Esophagus squamous epithelium (tissue), 5 donors: ENCODE data around the gene ADAM10. TPM values are rescaled to one million over a fixed set of nuclear protein-coding genes. Genes with fewer than 3 reads are reported as not detected.

Experiments used
- DNase-seq: peaks from one replicate; lab custom pipeline; 2025; lab: John Stamatoyannopoulos, UW
- H3K27ac ChIP-seq, 4 donors: fragments of 200-600 bp; sonication (generic); one replicate each; pipeline ENCODE4 v1.5.1; 2016 to 2019; ENCODE audit warnings: mild to moderate bottlenecking in 1 of 4
- H3K27me3 ChIP-seq, 4 donors: fragments of 200-600 bp; sonication (generic); 1 replicate in 3 of 4; 2 replicates in 1 of 4; pipeline versions ENCODE4 v1.5.1 to v1.6.0; 2017 to 2021; ENCODE audit warnings: antibody characterized with exemption in 1 of 4
- H3K36me3 ChIP-seq, 3 donors: fragments of 200-600 bp; sonication (generic); one replicate each; pipeline ENCODE4 v1.5.1; 2016 to 2019
- H3K4me1 ChIP-seq, 3 donors: fragments of 200-600 bp; sonication (generic); one replicate each; pipeline ENCODE4 v1.5.1; 2017 to 2019
- H3K4me3 ChIP-seq, 4 donors: fragments of 200-600 bp; sonication (generic); 1 replicate in 3 of 4; 2 replicates in 1 of 4; pipeline ENCODE4 v1.5.1; 2016 to 2019; ENCODE audit warnings: mild to moderate bottlenecking in 2 of 4, moderate library complexity in 1 of 4
- H3K9me3 ChIP-seq, 3 donors: fragments of 200-600 bp; sonication (generic); one replicate each; pipeline ENCODE4 v1.5.1; 2016 to 2019
- CTCF ChIP-seq, 6 experiments: fragments of 450-650 bp in 4 of 6; fragments of 200-600 bp in 2 of 6; sonication (generic) in 2 of 6; IDR thresholded peaks; one replicate each; pipeline ENCODE4 v1.5.1; 2016 to 2019; ENCODE audit warnings: antibody characterized with exemption in 6 of 6, mild to moderate bottlenecking in 4 of 6, moderate library complexity in 4 of 6
- POLR2A ChIP-seq, 4 donors: fragments of 450-650 bp; IDR thresholded peaks; one replicate each; pipeline ENCODE4 v1.6.1; 2017; ENCODE audit warnings: antibody characterized with exemption in 4 of 4, mild to moderate bottlenecking in 4 of 4, moderate library complexity in 3 of 4
- WGBS, 2 donors: methylation state at CpG; one replicate each; pipeline ENCODE4 v1.1.5; 2018; 5-methylcytosine and 5-hydroxymethylcytosine counted together
- intact Hi-C: fragments of 100-400 bp; cut with DNase I; formaldehyde crosslinking; loops from one replicate; pipeline ENCODE4 v1.15.0; 2022
- total RNA-seq, 4 donors: library from RNA; depleted of rRNA; stranded (reverse); fragments of >200 nt; gene quantifications; one replicate each; pipeline ENCODE4 v1.1.0, GENCODE V29; 2016
- donor health status: DM: yes; HTN: yes; CAD: no.

The ADAM10 gene
- total RNA-seq, 4 donors from 2014 or later: 34.3 to 61.3 (median 52.8) TPM

DNA sequence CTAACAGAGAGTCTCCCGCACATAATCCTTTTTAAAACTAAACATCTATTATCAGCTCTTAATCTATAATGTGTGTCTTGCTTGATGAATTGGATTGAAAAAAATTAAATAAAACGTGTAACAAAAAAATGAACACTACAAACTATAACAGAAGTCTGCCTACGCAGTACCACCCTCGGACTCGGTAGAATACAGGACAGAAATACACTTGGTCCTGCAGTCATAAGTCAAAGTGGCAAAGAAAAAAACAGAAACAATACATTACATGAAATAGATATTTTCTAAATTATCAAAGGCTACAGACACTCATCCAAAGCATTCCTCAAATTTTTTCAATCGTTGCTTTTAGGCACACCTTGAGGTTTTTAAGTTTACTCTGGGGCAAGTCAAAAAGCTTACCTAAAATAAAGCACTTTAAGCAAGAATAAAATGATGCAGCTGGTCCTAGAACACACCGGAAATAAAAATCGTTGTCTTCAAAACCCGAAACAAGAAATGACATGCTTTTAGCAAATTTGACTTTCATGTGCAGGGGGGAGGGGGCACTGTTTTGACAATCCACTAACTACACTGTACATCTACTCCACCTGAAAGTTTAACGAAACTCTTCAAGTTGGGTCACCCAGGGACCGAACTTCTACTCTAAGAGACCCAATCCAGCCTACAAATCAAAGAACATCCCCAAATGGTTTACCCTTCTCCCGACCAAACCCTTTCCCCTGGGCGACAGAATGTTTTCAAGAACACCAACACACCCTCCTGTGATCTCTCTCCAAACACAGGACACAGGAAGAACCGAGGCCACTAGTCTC is 1.3 kb downstream of the ADAM10 start:
- no peak for DNase-seq
- H3K4me3 ChIP-seq: peak overlapping the region; percentile 89 to 98 (median 94)
- H3K4me1 ChIP-seq: peaks cover 0 to 51% (median 20%) of the 10 kb centered on the region in 3 donors
- no peaks in the 10 kb centered on the region for H3K9me3 ChIP-seq
- 3% methylated on average over 11 to 13 of the region's 14 CpGs for WGBS, 2 donors
- peak overlapping the region; percentile 97 to 99 (median 98) for H3K27ac ChIP-seq
- H3K27me3 ChIP-seq: no peaks in the 10 kb centered on the region
- no peaks in the 10 kb centered on the region for H3K36me3 ChIP-seq
- TF ChIP-seq POLR2A (IDR thresholded peaks at IDR 0.05): no peak
- no peak for TF ChIP-seq CTCF (IDR thresholded peaks at IDR 0.05)
- intact Hi-C loops: no loop called here

DNA sequence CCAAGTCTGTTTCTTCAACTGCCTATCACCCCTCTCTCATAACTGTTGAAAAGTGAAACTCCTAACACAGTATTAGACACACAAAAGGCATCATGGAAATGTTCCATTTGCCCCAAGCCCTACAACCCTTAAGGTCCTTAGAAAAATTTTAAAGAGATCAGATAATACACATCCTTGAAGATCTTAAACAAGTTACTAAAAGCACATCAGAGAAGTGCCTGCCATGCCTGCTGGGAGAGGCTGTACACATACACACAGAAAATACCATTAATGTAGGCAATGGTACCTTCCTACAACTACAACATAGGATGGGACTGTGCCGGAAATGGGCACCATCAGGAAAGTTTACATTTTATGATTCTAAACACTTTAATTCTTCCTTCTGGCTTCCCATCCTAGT is 3.3 kb downstream of the ADAM10 start:
- 80 to 100% methylated on average over 1 of the region's 1 CpG for WGBS, 2 donors
- no peak for TF ChIP-seq CTCF (IDR thresholded peaks at IDR 0.05)
- Histone ChIP-seq H3K9me3 (no peaks in the 10 kb centered on the region), H3K27ac (no peak overlapping the region), H3K36me3 (no peaks in the 10 kb centered on the region), H3K4me3 (peak overlapping the region in 1 of 4 donors; percentile 34), H3K27me3 (no peaks in the 10 kb centered on the region), H3K4me1 (peaks cover 0 to 71% (median 28%) of the 10 kb centered on the region in 3 donors)
- intact Hi-C loops: no loop called here
- no peak for DNase-seq

- intact Hi-C loops: no loop called here
- Histone ChIP-seq H3K36me3 (no peaks in the 10 kb centered on the region), H3K27me3 (no peaks in the 10 kb centered on the region), H3K9me3 (no peaks in the 10 kb centered on the region), H3K4me1 (peaks cover 0 to 79% (median 29%) of the 10 kb centered on the region in 3 donors), H3K27ac (no peak overlapping the region), H3K4me3 (no peak overlapping the region)
- WGBS, 2 donors: 94 to 95% methylated on average over 5 of the region's 5 CpGs
- no peak for DNase-seq
- no peak for TF ChIP-seq CTCF (IDR thresholded peaks at IDR 0.05)
- no peak for TF ChIP-seq POLR2A (IDR thresholded peaks at IDR 0.05)
Observed at GRCh38 chr15:58742819-58743502, 6.5 kb downstream of the ADAM10 start.

DNA sequence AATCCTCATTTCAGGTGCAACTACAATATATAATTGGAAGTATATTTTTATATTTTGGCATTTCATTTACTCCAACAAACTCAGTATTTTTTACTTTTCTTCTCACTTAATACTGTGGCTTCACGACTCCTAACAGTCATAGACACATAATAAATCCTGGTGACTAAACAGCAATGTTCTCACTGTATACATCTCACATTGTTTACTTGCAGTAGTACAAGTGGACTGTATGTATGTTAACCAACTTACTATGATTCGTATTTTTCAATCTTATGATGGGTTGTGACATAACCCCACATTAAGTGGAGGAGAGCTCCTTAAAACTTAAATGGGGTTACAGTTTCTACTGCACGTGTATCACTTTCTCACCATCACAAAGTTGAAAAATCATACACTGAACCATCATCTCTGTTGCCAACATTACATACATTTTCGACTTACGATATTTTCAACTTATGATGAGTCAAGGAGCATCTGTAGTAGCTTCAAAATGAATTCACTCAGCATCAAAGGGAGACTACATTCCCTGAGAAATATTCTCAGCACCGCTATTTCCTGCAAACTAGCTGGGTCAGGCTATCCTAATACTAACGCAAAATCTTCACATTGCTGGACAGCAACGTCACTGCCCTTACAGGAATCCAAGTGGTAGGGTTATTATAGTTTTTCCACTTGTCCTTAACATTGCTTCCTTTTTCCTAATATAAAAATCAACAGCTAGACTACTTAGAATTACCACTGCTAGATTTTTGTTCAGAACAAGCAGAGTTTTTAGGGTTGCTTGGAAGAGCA is 7.3 kb downstream of the ADAM10 start:
- no peak for TF ChIP-seq CTCF (IDR thresholded peaks at IDR 0.05)
- TF ChIP-seq POLR2A (IDR thresholded peaks at IDR 0.05): no peak
- H3K4me1 ChIP-seq: peaks cover 0 to 79% (median 31%) of the 10 kb centered on the region in 3 donors
- no peak overlapping the region for H3K4me3 ChIP-seq

More for the DNA sequence above, 7.3 kb downstream of the ADAM10 start:
- no peak overlapping the region for H3K27ac ChIP-seq
- H3K36me3 ChIP-seq: no peaks in the 10 kb centered on the region
- 77 to 84% methylated on average over 8 of the region's 8 CpGs for WGBS, 2 donors
- H3K9me3 ChIP-seq: no peaks in the 10 kb centered on the region
- DNase-seq: no peak
- intact Hi-C loops: no loop called here
- no peaks in the 10 kb centered on the region for H3K27me3 ChIP-seq
